PFSK-1 (cell line): ENCODE measurements around the gene KCNJ2.

Experiments used
- FOXP2 ChIP-seq: optimal IDR thresholded peaks from 2 replicates; pipeline ENCODE3; 2011; ENCODE audit warnings: borderline replicate concordance, control low read depth, inconsistent platforms; ENCODE audit not compliant: insufficient read depth; ENCODE audit errors: extremely low read length, extremely low read depth
- POLR2AphosphoS5 ChIP-seq: IDR thresholded peaks from 2 replicates; pipeline ENCODE4 v1.6.1; 2012; ENCODE audit warnings: low read depth, mild to moderate bottlenecking, control low read depth, low read length, moderate library complexity
- SIN3A ChIP-seq: IDR thresholded peaks from 2 replicates; pipeline ENCODE4 v1.6.1; 2012; ENCODE audit warnings: mild to moderate bottlenecking, low read length, moderate library complexity, borderline replicate concordance; ENCODE audit not compliant: insufficient read depth
- TAF1 ChIP-seq: IDR thresholded peaks from 2 replicates; pipeline ENCODE4 v1.6.1; 2012; ENCODE audit warnings: low read length, control low read depth, borderline replicate concordance; ENCODE audit not compliant: insufficient read depth
- TF ChIP-seq, protein P1 (sequence below), 2 experiments: IDR thresholded peaks; 2 replicates each; pipeline versions ENCODE4 v1.6.1 to v1.8.0; 2011 to 2012; ENCODE audit warnings: low read depth in 2 of 2, low read length in 2 of 2, control low read depth in 1 of 2, inconsistent platforms in 1 of 2, mild to moderate bottlenecking in 1 of 2, moderate library complexity in 1 of 2; ENCODE audit not compliant: insufficient read depth in 1 of 2

DNA sequence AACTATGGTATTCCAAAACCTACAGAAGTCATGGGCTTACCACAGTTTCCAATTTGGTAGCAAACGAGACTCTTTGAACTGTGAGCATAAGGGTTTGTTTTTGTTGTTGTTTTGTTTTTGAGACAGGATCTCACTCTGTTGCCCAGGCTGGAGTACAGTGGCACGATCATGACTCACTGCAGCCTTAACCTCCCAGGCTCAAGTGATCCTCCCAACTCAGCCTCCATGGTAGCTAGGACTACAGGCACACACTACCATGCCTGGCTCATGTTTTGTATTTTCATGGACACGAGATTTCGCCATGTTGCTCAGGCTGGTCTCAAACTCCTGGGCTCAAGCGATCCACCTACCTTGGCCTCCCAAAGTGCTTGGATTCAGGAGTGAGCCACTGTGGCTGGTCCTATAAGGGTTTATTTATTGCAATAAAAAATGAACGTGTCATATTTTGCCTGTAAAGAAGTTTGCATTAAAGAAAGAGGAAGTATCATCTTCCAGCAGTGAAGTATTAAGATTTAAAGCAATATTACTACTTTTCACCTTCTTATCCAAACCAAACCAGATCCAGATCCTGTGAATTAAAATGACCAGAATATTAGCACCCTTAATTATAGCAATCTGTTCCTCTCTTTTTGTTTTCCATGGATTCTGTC, 37.2 kb downstream of the KCNJ2 start:
- TF ChIP-seq, protein P1, sequence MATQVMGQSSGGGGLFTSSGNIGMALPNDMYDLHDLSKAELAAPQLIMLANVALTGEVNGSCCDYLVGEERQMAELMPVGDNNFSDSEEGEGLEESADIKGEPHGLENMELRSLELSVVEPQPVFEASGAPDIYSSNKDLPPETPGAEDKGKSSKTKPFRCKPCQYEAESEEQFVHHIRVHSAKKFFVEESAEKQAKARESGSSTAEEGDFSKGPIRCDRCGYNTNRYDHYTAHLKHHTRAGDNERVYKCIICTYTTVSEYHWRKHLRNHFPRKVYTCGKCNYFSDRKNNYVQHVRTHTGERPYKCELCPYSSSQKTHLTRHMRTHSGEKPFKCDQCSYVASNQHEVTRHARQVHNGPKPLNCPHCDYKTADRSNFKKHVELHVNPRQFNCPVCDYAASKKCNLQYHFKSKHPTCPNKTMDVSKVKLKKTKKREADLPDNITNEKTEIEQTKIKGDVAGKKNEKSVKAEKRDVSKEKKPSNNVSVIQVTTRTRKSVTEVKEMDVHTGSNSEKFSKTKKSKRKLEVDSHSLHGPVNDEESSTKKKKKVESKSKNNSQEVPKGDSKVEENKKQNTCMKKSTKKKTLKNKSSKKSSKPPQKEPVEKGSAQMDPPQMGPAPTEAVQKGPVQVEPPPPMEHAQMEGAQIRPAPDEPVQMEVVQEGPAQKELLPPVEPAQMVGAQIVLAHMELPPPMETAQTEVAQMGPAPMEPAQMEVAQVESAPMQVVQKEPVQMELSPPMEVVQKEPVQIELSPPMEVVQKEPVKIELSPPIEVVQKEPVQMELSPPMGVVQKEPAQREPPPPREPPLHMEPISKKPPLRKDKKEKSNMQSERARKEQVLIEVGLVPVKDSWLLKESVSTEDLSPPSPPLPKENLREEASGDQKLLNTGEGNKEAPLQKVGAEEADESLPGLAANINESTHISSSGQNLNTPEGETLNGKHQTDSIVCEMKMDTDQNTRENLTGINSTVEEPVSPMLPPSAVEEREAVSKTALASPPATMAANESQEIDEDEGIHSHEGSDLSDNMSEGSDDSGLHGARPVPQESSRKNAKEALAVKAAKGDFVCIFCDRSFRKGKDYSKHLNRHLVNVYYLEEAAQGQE (IDR thresholded peaks at IDR 0.05; ENCODE audit: insufficient read depth in 1 of 2, low read depth in 2 of 2, low read length in 2 of 2): no peak
- TF ChIP-seq POLR2AphosphoS5 (no peak), TAF1 (no peak), FOXP2 (no peak), SIN3A (no peak)
